HG03521 (cell line): Measurements from ENCODE around the gene BAAT.
"Not testable (repeated sequence)": the region's sequence is repeated elsewhere in the genome, so short reads cannot be mapped to it uniquely, and the experiment has no call there.

Source experiments
- ATAC-seq: cut with Tn5 transposase; IDR thresholded peaks from one replicate; pipeline ENCODE4 v1.9.1; 2021; ENCODE audit warnings: mild to moderate bottlenecking, moderate library complexity; ENCODE audit not compliant: unreplicated experiment

BAAT gene

GRCh38 chr9:101365181-101365580 lies 19.6 kb downstream of the BAAT start:
- no peak for ATAC-seq

GRCh38 chr9:101362450-101362849 lies 22.4 kb downstream of the BAAT start:
- no peak for ATAC-seq

GRCh38 chr9:101360647-101361046 lies 24.2 kb downstream of the BAAT start:
- ATAC-seq = no peak

DNA sequence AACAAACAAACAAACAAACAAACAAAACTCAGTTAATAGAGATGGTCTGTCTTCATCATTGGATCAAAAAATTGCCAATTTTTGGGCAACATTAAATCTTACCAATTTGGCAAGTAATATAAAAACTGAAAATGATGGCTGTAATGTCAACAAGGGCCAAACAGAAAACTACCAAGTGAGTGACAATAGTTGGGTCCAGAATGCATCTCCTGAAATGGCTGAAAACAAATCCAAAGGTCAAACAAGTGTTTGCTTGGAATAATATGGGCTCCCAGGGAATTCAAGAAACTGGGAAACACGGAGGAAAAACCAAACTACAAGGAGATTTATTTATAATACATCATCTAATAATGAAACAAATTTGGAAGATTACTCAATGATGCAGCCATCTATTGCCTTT lies 25.1 kb downstream of the BAAT start:
- ATAC-seq = no peak

- ATAC-seq = no peak
Measured at GRCh38 chr9:101356619-101357018, 28.2 kb downstream of the BAAT start.

- no peak for ATAC-seq
Measured at GRCh38 chr9:101354765-101355708, 29.8 kb downstream of the BAAT start.

DNA sequence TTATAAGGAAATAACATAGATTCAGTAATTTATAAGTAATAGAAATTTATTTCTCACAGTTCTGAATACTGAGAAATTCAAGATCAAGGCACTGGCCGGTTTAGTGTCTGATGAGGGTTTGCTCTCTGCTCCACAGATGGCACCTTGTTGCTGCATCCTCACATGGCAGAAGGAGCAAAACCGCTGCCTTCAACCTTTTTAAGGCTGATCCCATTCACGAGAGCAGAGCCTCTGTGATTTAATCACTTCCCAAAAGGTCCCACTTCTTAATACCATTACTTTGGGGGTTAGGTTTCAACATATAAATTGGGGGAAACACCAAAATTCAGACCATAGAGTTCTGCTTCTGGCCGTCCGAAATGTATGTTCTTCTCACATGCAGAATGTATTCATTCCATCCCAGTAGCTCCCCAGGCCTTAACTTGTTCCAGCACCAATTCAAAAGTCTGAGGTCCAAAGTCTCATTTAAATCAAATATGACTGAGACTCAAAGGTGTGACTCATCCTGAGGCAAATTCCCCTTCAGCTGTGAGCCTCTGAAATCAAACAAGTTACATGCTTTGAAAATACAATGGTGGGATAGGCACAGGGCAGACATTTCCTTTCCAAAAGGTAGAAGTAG lies 30.6 kb downstream of the BAAT start:
- no peak for ATAC-seq

GRCh38 chr9:101353683-101354082 lies 31.1 kb downstream of the BAAT start:
- no peak for ATAC-seq

GRCh38 chr9:101352892-101353463 lies 31.8 kb downstream of the BAAT start:
- ATAC-seq = no peak

DNA sequence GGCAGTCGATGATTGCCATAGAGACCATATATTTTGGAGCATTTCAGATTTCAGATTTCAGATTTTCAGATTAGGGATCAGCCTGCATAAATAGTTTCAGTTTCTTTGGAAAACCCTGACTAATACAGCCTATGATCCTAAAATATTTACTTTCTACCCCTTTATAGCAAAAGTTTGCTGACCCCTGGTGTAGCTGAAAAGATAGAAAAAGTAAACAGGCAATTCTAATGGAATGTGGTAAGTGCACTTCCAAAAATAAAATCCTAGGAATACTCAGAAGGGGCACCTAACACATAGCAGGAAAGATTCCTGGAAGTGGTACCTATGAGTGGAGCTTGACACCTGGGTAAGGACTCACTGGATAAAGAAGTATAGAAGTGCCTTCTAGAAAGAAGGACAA lies 34.5 kb downstream of the BAAT start:
- no peak for ATAC-seq

GRCh38 chr9:101342595-101342994 lies 42.2 kb downstream of the BAAT start:
- ATAC-seq = no peak

- no peak for ATAC-seq
Measured at GRCh38 chr9:101341958-101342357, 42.8 kb downstream of the BAAT start.

GRCh38 chr9:101337237-101337636 lies 47.6 kb downstream of the BAAT start:
- ATAC-seq = no peak

DNA sequence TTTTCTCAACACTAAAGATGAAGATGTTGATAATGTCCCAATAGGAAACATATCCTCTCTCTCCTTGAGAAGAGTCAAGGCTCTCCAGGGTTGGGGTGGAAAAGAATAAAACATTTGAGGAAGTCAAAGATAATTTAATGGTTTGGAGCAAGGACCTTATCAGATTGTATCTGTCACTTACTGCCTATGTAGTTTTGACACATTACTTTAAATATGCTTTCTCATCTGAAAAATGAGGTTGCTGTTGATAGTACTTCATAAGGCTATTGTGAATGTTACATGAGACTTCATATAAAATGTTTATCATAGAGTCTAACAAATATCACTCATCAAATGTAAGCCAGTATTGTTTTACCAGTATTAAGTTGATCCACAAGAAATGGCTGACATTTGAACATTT lies 48.7 kb downstream of the BAAT start:
- ATAC-seq = no peak

DNA sequence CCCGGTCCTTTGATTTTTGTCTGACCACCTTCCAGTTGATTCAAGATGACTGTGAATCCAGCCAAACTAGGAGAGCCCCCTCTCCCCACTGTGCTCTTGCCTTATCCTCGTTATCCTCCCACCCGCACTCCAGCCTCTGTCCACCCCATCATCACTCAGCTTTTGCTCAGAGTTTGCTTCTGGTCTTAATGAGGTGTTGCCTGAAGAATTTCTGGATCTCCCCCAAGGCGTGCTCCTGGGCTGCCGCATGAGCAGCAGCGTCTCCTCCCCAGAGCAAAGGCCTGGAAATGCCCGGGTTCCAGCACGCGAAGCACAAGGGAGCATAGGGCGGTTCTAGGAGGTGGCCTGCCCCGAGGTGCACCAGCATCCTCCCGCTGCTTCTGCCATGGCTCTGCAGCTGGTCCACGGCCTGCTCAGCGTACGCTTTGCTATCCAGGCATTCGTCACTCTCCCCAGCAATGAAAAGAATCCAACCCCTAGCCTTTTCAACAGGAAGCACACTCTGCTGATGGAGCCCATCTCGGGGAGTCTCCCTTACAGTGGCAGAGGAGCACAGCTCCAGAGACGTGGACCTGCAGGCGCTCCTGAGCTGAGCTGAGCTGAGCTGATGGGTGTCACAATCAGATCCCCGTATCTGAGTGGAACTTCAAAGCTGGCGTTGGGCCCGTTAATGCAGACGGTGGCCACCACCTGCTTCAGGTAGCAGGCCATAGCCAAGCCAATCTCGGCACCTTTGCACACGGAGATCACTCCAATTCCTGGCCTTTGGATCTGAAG lies 50.7 kb downstream of the BAAT start:
- no peak for ATAC-seq

- ATAC-seq = no peak
Measured at GRCh38 chr9:101333490-101333889, 51.3 kb downstream of the BAAT start.

DNA sequence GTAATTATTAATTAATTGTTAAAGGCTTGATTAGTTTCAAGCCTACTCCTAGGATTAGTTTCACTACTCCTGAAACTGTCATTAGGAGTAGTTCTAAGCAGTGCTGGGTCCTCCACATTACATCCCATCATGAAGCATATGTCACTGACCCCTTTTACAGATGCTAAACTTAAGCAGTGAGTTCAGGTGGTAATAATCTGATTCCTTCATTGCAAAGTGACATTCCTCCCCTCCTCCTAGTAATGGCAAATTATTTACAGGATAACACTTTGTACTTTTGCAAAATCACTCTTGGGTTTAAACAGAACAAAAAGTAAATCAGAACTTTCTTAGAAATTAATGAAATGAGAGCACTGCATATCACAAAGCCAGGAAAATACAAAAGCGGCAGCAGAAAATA lies 52.4 kb downstream of the BAAT start:
- ATAC-seq = no peak

- not testable (repeated sequence) for ATAC-seq
Measured at GRCh38 chr9:101327422-101327909, 57.3 kb downstream of the BAAT start.

GRCh38 chr9:101326501-101326900 lies 58.3 kb downstream of the BAAT start:
- ATAC-seq = no peak

DNA sequence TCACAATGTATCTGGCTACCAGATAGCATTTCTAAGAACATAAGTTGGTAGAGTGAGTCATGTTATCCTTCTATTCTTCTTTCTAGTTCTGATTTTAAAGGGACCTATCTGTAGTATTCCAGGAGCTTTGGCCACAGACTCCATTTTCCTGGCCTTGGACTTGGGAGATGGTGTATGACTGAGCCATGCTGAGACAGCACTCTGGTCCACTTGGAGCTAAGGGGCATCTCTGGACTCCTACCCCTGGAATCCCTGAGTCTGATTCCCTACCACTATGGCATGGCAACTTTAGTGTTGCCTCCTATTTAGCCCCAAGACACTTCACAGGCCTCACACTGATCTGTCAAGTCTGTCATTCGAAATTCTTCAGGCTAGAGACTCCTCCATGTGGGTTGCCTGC lies 58.8 kb downstream of the BAAT start:
- no peak for ATAC-seq

DNA sequence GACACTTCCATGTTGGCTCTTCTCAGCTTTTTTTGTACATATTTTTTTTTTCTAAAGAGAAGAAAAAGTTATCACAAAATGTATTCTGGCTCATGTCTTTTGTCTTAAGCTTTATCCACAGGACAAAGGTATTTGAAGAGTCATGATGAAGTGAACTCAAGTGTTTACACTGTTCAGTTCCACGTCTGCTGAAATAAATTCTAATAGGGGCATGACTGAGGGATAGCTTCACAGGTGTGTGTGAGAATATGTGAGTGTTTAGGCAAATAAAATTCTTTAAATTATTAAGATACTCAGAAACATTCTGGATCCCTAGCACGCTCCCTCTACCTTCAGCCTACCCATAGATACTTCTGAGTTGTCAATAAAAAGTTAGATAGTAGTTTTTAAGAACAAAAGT lies 59.8 kb downstream of the BAAT start:
- ATAC-seq = no peak
